Lower leg skin (tissue), 3 donors: ENCODE results near the gene SPINK5.

Experiments used
- POLR2A ChIP-seq, 2 donors: fragments of 450-650 bp; IDR thresholded peaks; one replicate each; pipeline ENCODE4 v1.6.1; 2016 to 2017; ENCODE audit warnings: antibody characterized with exemption in 2 of 2, mild to moderate bottlenecking in 1 of 2, moderate library complexity in 1 of 2
- TF ChIP-seq, protein P1 (sequence below), 3 donors: fragments of 450-650 bp; IDR thresholded peaks; one replicate each; pipeline ENCODE4 v1.5.1; 2016; ENCODE audit warnings: antibody characterized with exemption in 3 of 3, mild to moderate bottlenecking in 3 of 3, moderate library complexity in 2 of 3

DNA sequence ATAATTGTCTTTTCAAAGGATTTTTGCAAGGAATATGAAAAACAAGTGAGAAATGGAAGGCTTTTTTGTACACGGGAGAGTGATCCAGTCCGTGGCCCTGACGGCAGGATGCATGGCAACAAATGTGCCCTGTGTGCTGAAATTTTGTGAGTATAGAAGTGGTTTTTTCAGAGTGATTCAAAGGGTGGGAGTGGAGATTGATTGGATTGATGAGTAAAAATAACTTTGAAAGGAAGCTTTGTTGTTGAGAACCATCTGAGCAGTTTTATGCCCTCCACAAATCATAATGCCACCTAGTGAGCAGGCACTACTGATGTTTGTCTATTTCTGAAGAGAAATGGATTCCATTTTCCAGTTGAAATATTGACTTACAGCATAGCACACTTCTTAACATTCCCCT is 30.6 kb downstream of the SPINK5 start:
- TF ChIP-seq POLR2A (IDR thresholded peaks at IDR 0.05), result no peak
- TF ChIP-seq, protein P1, sequence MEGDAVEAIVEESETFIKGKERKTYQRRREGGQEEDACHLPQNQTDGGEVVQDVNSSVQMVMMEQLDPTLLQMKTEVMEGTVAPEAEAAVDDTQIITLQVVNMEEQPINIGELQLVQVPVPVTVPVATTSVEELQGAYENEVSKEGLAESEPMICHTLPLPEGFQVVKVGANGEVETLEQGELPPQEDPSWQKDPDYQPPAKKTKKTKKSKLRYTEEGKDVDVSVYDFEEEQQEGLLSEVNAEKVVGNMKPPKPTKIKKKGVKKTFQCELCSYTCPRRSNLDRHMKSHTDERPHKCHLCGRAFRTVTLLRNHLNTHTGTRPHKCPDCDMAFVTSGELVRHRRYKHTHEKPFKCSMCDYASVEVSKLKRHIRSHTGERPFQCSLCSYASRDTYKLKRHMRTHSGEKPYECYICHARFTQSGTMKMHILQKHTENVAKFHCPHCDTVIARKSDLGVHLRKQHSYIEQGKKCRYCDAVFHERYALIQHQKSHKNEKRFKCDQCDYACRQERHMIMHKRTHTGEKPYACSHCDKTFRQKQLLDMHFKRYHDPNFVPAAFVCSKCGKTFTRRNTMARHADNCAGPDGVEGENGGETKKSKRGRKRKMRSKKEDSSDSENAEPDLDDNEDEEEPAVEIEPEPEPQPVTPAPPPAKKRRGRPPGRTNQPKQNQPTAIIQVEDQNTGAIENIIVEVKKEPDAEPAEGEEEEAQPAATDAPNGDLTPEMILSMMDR (IDR thresholded peaks at IDR 0.05), result no peak
